GM18498 (cell line): ENCODE results near the gene NPAS3.

Experiments
- ATAC-seq: cut with Tn5 transposase; IDR thresholded peaks from one replicate; pipeline ENCODE4 v1.9.1; 2021; ENCODE audit warnings: mild to moderate bottlenecking, moderate library complexity; ENCODE audit not compliant: unreplicated experiment

NPAS3 gene

DNA sequence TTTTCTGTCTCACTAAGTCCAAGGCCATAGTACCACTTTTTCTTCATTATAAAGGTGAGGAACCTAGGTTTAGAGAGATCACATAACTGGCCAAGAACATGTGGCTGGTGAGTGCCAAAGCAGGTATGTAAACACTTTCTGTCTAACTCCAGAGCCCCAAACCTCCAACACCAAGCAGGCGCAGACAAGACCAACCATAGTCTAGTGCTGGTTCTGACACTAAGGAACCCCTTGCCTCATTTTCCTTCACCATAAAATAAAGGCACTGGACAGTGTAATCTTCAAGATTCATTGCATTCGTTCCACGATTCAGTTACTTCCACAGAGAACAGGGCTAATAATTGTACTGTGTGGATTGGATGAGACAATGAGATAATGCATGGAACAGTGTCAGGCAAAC, 71.0 kb downstream of the NPAS3 start:
- no peak for ATAC-seq

- no peak for ATAC-seq
These were observed 71.8 kb downstream of the NPAS3 start for GRCh38 chr14:33010495-33010894.

- ATAC-seq: no peak
These were observed 76.0 kb downstream of the NPAS3 start for GRCh38 chr14:33014710-33015109.

GRCh38 chr14:33016613-33017012, 77.9 kb downstream of the NPAS3 start:
- no peak for ATAC-seq

DNA sequence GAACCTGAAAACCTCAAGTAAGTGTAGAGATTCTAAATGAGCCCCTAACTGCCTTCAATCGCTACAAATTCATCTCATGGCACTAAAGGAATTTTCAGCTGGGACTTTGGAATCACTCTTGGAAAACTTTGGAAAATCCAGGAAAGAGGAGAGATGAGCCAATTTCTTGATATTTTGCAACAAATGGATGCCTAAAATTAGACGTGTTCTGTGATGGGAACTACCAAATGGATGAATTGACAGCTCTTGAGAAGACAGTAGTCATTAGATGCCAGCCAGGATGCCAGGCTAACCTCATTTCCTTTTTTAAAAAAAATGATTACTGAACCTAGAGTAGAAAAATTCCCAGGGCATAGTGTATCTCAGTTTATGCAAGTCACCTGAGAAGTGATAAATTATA, 78.3 kb downstream of the NPAS3 start:
- ATAC-seq: no peak

DNA sequence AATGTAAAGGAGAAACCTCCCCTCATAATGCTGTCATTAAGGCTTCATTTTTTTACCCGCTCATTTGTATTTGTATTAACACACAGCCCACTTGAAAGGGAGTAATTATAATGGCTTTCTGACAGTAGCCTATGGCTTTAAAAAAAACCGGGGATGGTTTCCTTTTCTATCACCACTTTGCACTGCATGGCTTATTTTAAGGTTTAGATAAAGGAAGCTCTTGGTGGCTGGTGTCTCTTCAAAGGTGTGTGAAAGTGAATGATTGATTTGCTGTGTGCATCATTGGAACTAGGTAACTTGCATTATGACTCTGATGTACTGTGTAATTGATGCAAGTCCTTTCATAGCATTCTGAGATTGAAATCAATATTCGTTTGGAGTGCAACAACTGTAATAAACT, 80.7 kb downstream of the NPAS3 start:
- ATAC-seq: no peak

DNA sequence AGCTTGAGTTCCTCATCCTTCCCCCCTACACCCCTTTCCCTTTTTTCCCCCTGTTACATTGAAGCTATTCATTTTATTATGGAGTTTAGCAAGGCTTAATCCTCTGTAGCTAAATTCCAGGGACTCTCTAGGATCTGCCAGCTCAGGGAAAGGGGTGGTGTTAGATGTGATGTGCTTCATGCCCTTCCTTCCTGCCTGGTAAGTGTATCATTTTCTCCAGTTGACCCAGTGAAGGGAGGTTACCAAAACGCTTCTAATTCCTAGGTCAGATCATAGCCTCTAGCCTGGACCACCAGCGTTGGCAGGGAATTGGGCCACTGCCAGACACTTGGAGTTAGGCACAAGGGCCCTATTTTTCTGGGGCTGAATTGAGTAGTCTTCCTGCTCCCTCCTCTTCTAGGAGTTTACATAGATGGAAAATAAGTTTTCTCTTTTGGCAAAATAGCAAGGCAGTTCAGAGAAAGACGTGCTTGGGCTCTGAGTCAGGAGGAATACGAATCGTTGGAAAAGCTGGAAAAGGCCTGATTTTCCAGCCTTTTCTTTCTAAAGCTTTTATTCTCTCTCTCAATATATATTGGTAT, 88.3 kb downstream of the NPAS3 start:
- ATAC-seq: no peak

GRCh38 chr14:33029511-33029910, 90.8 kb downstream of the NPAS3 start:
- ATAC-seq: no peak

GRCh38 chr14:33030386-33030785, 91.7 kb downstream of the NPAS3 start:
- no peak for ATAC-seq

- ATAC-seq: no peak
These were observed 96.9 kb downstream of the NPAS3 start for GRCh38 chr14:33035416-33036194.

- ATAC-seq: no peak
These were observed 100.6 kb downstream of the NPAS3 start for GRCh38 chr14:33039311-33039710.

DNA sequence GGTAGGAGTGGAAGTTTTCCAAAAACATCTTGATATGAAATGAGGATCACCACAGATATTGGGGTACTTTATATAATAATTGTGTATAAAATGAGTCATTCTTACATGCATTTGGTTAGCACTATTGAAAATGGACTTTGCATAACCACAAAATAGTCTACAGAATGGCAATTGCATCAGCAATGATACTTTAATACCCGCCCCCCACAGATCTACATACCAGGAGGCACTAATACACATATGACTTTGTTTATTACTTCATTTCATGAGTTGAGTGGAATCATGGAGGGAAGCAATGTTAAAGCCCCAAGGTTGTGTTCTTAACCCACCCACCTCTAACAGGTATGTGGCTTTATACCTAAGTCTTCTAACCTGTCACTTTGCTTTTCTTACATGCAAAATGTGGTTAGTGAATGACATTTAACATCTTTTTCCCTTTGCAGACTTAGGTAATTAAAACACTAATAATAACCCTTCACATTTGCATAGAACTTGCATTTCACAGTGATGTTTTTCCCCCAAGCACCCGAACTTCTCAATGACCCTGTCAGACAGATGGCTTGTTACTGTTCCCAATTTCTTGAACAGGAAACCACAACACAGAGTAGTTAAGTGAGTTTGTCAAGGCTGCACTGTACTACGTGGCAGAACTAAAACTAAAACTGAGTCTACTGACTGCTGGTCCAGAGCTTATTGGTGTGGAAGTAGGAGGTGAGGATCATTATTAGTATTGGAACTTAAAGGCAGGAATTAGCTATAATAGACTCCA, 101.9 kb downstream of the NPAS3 start:
- no peak for ATAC-seq

DNA sequence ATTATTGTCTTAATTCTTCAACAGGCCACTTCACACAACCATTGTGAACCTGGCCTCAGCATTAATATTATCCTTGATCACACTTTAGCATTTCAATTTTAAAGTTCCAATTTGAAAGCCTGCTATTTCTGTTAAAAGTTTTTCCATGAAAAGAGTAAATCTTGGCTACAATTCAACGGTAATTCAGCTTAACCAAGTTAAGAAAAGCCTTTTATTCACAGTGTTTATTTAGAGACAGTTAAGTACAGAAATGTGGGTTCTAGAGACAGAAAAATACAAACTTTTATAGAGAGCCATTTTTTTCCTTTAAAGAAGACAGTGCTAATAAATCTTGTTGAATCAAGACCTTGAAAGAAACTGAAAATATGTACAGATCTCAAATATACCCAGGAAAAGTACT, 103.9 kb downstream of the NPAS3 start:
- no peak for ATAC-seq

DNA sequence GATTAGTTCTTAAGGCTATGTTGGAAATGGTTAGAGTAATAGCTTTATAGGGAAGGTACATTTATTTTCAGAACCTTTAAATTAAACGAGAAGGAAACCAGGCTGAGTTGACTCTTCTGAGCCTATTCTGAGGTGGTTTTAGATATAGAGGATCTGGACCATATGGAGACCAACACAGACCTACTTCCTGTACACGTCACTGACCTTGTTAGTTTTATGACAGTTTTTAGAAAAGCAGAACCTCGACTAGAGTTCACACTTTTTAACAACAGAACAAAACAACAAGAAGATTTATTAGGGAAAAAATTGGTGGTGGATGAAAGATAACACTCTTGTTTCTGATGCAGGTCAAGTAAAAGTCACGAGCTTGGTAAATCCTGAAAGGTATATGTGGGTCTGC, 107.1 kb downstream of the NPAS3 start:
- no peak for ATAC-seq

DNA sequence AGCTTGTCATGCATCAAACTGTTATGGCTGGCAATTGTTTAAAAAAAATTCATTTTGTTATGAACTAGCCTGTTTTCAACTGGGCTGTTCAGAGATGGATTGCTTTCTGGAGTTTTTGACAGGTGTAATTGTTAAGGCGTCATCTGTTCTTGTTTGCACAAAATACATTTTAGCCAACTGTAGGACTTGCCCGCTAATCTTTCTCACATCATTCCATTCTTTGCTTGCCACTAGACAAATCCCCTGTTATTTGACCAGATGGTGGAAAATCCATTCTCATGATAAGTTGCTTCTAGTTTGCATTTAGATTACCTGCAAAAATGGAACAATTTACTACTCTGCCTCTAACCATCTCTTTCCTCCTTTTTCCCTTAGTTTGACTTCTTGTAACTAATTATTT, 114.3 kb downstream of the NPAS3 start:
- ATAC-seq: no peak

GRCh38 chr14:33056213-33056612, 117.5 kb downstream of the NPAS3 start:
- no peak for ATAC-seq

- ATAC-seq: no peak
These were observed 118.9 kb downstream of the NPAS3 start for GRCh38 chr14:33057585-33057984.

- no peak for ATAC-seq
These were observed 123.1 kb downstream of the NPAS3 start for GRCh38 chr14:33061667-33062325.

- no peak for ATAC-seq
These were observed 123.8 kb downstream of the NPAS3 start for GRCh38 chr14:33062476-33062875.

- ATAC-seq: no peak
These were observed 124.2 kb downstream of the NPAS3 start for GRCh38 chr14:33062881-33063280.

- no peak for ATAC-seq
These were observed 124.8 kb downstream of the NPAS3 start for GRCh38 chr14:33063521-33063920.

DNA sequence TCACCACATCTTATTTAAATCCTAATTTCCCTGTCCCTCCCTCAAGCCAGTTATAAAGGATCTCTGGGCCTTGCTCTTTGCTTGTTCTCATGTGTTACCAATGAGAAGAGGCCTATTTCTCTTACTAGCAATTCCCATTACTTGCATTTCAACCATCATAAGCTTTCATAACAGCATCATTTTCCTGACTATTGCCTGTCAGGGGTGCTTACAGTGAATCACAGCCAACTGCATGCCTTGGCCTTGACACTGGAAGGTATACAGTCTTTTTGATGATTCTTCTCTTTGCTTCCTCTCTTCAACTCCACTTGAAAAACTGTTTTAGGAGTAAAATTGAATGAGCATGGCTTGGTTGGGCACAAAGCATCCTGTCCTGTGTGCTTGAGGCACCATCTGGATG, 127.0 kb downstream of the NPAS3 start:
- ATAC-seq: no peak
